Measurements from ENCODE around the gene GP2.

The GP2 gene

GRCh38 chr16:20307240-20307671 is 20.1 kb downstream of the GP2 start:
- no peak for DNase-seq (ENCODE audit: low read depth)
- TF ChIP-seq CTCF (conservative IDR thresholded peaks at IDR 0.05; ENCODE audit: low read length): no peak
- H3K4me3 ChIP-seq (ENCODE audit: low read length): no peak overlapping the region

DNA sequence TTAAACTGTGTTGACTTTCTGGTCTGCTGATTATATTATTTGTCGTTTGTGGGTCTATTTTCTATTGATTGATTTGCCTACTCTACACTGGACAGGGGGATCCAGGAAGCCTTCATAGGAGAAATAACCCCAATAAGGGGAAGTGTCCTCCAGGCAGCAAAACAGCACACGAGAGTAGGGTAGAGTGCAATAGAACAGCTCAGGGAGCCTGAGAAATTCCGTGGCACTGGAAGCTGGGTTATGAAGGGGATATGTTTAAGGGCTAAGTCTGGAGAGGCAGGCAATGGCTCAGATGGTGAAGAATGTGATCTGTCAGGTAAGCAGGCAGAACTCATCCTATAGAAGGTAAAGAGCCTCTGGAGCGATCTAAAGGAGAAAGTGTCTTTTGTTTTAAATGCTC is 20.9 kb downstream of the GP2 start:
- DNase-seq (ENCODE audit: low read depth): no peak
- TF ChIP-seq CTCF (conservative IDR thresholded peaks at IDR 0.05; ENCODE audit: low read length): no peak

GRCh38 chr16:20303012-20303411 is 24.3 kb downstream of the GP2 start:
- TF ChIP-seq CTCF (conservative IDR thresholded peaks at IDR 0.05; ENCODE audit: low read length): no peak
- no peak overlapping the region for H3K4me3 ChIP-seq (ENCODE audit: low read length)
- DNase-seq (ENCODE audit: low read depth): no peak

More for the DNA sequence above, 20.9 kb downstream of the GP2 start:
- H3K4me3 ChIP-seq (ENCODE audit: low read length): no peak overlapping the region

DNA sequence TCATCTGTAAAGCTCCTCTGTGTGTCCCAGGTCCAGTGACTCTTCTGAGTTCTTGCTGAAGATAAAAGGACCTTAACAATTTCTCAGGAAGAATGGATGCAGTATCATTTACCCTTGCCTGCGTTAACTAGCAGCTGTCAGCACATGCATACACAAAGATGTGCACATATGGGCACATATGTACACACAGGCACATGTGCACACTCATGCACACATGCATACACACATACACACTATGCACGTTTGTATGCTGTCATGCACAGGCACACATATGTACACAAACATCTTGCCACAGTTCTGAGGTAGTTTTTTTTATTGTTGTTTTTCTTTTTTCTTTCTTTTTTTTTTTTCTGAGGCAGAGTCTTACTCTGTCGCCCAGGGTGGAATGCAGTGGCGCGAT is 24.9 kb downstream of the GP2 start:
- TF ChIP-seq CTCF (conservative IDR thresholded peaks at IDR 0.05; ENCODE audit: low read length): no peak
- no peak for DNase-seq (ENCODE audit: low read depth)
- no peak overlapping the region for H3K4me3 ChIP-seq (ENCODE audit: low read length)

GRCh38 chr16:20301840-20302239 is 25.5 kb downstream of the GP2 start:
- no peak for TF ChIP-seq CTCF (conservative IDR thresholded peaks at IDR 0.05; ENCODE audit: low read length)
- no peak overlapping the region for H3K4me3 ChIP-seq (ENCODE audit: low read length)
- no peak for DNase-seq (ENCODE audit: low read depth)

DNA sequence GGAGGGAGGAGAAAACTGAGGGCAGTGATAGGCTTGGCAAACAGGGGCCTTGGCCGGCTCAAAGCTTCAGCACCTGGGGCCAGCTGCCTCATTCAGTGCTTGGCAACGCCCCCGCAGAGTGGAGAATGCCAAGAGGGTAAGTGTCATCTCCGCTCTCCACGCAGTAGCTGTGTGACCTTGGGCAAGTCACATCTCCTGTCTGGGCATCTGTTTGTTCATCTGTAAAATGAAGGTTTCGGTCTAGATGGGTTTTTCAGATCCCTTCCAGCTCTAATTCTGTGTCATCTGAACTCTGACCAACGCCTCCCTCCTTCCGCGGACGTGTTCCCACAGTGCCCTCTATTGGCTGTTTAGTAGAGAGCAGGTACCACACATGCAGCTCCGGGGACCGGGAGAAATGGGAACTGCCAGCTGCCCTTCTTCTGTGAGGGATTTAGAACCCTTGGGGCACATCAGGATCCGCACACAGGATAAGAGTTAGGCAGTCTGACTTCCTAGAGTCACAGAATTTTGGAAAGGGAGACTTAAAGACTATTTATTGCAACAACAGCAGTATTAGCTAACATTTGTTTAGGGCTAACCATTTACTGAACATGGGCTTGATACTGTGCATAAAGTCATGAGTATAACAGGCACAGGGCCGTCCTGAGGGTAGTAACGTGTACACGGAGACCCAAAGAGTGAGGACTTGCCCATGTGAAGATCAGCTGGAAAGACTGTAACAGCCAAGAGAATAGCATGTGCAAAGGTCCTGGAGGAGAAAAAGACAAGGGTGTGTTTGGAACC is 26.8 kb downstream of the GP2 start:
- peak; percentile 41 for DNase-seq (ENCODE audit: low read depth)
- peak; percentile 77 for TF ChIP-seq CTCF (conservative IDR thresholded peaks at IDR 0.05; ENCODE audit: low read length)

GRCh38 chr16:20298452-20298851 is 28.9 kb downstream of the GP2 start:
- no peak for TF ChIP-seq CTCF (conservative IDR thresholded peaks at IDR 0.05; ENCODE audit: low read length)
- no peak for DNase-seq (ENCODE audit: low read depth)
- H3K4me3 ChIP-seq (ENCODE audit: low read length): no peak overlapping the region

More for the DNA sequence above, 26.8 kb downstream of the GP2 start:
- no peak overlapping the region for H3K4me3 ChIP-seq (ENCODE audit: low read length)

All from AG10803 (cell line).